H9 (cell line): ENCODE data around the gene TPPP2. TPM values are rescaled to one million over a fixed set of nuclear protein-coding genes. Genes with fewer than 3 reads are reported as not detected.

ENCODE experiments used
- DNase-seq: peaks from one replicate; pipeline ENCODE4 v3.0.0-alpha.2; 2017
- H2AFZ ChIP-seq: one replicate; pipeline ENCODE4 v1.6.1; 2013; ENCODE audit warnings: mild to moderate bottlenecking, low read length, control low read depth, moderate library complexity
- H2AK5ac ChIP-seq: 2 replicates; pipeline ENCODE4 v1.6.1; 2013; ENCODE audit warnings: low read length, control low read depth, mixed read lengths; ENCODE audit not compliant: insufficient read length
- H2BK120ac ChIP-seq: one replicate; pipeline ENCODE4 v1.6.1; 2013; ENCODE audit warnings: low read depth, mild to moderate bottlenecking, low read length, control low read depth, inconsistent platforms; ENCODE audit not compliant: poor library complexity, severe bottlenecking
- H2BK12ac ChIP-seq: 2 replicates; pipeline ENCODE4 v1.6.1; 2013; ENCODE audit warnings: low read length, control low read depth, mixed read lengths, low read depth; ENCODE audit not compliant: insufficient read length
- H2BK15ac ChIP-seq: 2 replicates; pipeline ENCODE4 v1.6.1; 2013; ENCODE audit warnings: low read depth, low read length, control low read depth
- H2BK20ac ChIP-seq: one replicate; pipeline ENCODE4 v1.6.1; 2013; ENCODE audit warnings: low read depth, mild to moderate bottlenecking, low read length, control low read depth, inconsistent platforms; ENCODE audit not compliant: poor library complexity, severe bottlenecking
- H2BK5ac ChIP-seq: 2 replicates; pipeline ENCODE4 v1.6.1; 2013; ENCODE audit warnings: low read length, control low read depth, mixed read lengths; ENCODE audit not compliant: insufficient read length
- H3K14ac ChIP-seq: 2 replicates; pipeline ENCODE4 v1.6.1; 2013; ENCODE audit warnings: low read length, control low read depth; ENCODE audit not compliant: insufficient read depth
- H3K18ac ChIP-seq: 2 replicates; pipeline ENCODE4 v1.6.1; 2013; ENCODE audit warnings: low read depth, mild to moderate bottlenecking, mixed read lengths, low read length, control low read depth; ENCODE audit not compliant: insufficient read length
- H3K23ac ChIP-seq: 2 replicates; pipeline ENCODE4 v1.6.1; 2013; ENCODE audit warnings: low read length, control low read depth, mixed read lengths, low read depth; ENCODE audit not compliant: insufficient read length
- H3K23me2 ChIP-seq: 2 replicates; pipeline ENCODE4 v1.6.1; 2013; ENCODE audit warnings: low read depth, mild to moderate bottlenecking, mixed read lengths, low read length, control low read depth; ENCODE audit not compliant: insufficient read length, poor library complexity, severe bottlenecking
- H3K27ac ChIP-seq: 2 replicates; pipeline ENCODE4 v1.5.1; 2013; ENCODE audit warnings: low read length, control low read depth, mixed read lengths, low read depth; ENCODE audit not compliant: insufficient read length
- H3K27me3 ChIP-seq: 2 replicates; pipeline ENCODE4 v1.6.1; 2013; ENCODE audit warnings: low read length, control low read depth, inconsistent platforms; ENCODE audit not compliant: insufficient read depth
- H3K4ac ChIP-seq: 2 replicates; pipeline ENCODE4 v1.6.1; 2013; ENCODE audit warnings: low read depth, mild to moderate bottlenecking, control low read depth, inconsistent platforms, low read length, moderate library complexity
- H3K4me1 ChIP-seq: 2 replicates; pipeline ENCODE4 v1.6.1; 2013; ENCODE audit warnings: low read length, control low read depth, inconsistent platforms; ENCODE audit not compliant: insufficient read depth
- H3K4me2 ChIP-seq: 2 replicates; pipeline ENCODE4 v1.6.1; 2013; ENCODE audit warnings: low read length, control low read depth, mixed read lengths; ENCODE audit not compliant: insufficient read length, insufficient read depth
- H3K56ac ChIP-seq: 2 replicates; pipeline ENCODE4 v1.6.1; 2013; ENCODE audit warnings: low read depth, mild to moderate bottlenecking, mixed read lengths, low read length, control low read depth; ENCODE audit not compliant: insufficient read length
- H3K79me1 ChIP-seq: 2 replicates; pipeline ENCODE4 v1.6.1; 2013; ENCODE audit warnings: low read depth, mild to moderate bottlenecking, moderate library complexity, low read length, control low read depth, inconsistent platforms; ENCODE audit not compliant: insufficient read depth, poor library complexity, severe bottlenecking
- H3K79me2 ChIP-seq: 2 replicates; pipeline ENCODE4 v1.6.1; 2013; ENCODE audit warnings: low read length, control low read depth, inconsistent platforms; ENCODE audit not compliant: insufficient read depth
- H3K9ac ChIP-seq: 2 replicates; pipeline ENCODE4 v1.6.1; 2013; ENCODE audit warnings: low read length, control low read depth, mixed read lengths; ENCODE audit not compliant: insufficient read length; ENCODE audit errors: extremely low read depth
- H3K9me3 ChIP-seq: one replicate; pipeline ENCODE4 v1.6.1; 2013; ENCODE audit warnings: low read depth, low read length, inconsistent platforms; ENCODE audit not compliant: control insufficient read depth
- H3T11ph ChIP-seq: one replicate; pipeline ENCODE4 v1.6.1; 2013; ENCODE audit warnings: mild to moderate bottlenecking, low read length, control low read depth, inconsistent platforms
- H4K20me1 ChIP-seq: one replicate; pipeline ENCODE4 v1.6.1; 2013; ENCODE audit not compliant: control insufficient read depth, insufficient read length, insufficient read depth
- H4K5ac ChIP-seq: 2 replicates; pipeline ENCODE4 v1.6.1; 2013; ENCODE audit warnings: low read depth, mild to moderate bottlenecking, mixed read lengths, low read length, control low read depth; ENCODE audit not compliant: insufficient read length
- H4K8ac ChIP-seq: replicated peaks from 2 replicates; pipeline ENCODE4 v1.6.1; 2013; ENCODE audit warnings: low read length, control low read depth, mixed read lengths, low read depth; ENCODE audit not compliant: insufficient read length
- H4K91ac ChIP-seq: 2 replicates; pipeline ENCODE4 v1.6.1; 2013; ENCODE audit warnings: low read depth, mild to moderate bottlenecking, moderate library complexity, mixed read lengths, low read length, control low read depth; ENCODE audit not compliant: insufficient read length
- H3K27ac Mint-ChIP-seq, 3 experiments: 2 replicates in 2 of 3; 3 replicates in 1 of 3; pipeline ENCODE4 v1.8.0; 2020 to 2021; ENCODE audit warnings: mixed read lengths in 3 of 3, mild to moderate bottlenecking in 1 of 3, moderate library complexity in 1 of 3
- H3K27me3 Mint-ChIP-seq: 2 replicates; pipeline ENCODE4 v1.8.0; 2021; ENCODE audit warnings: low read depth, mild to moderate bottlenecking, moderate library complexity, mixed read lengths
- H3K36me3 Mint-ChIP-seq, 3 experiments: 2 replicates in 2 of 3; 3 replicates in 1 of 3; pipeline ENCODE4 v1.8.0; 2020 to 2021; ENCODE audit warnings: low read depth in 3 of 3, mixed read lengths in 3 of 3; ENCODE audit not compliant: insufficient read depth in 1 of 3
- H3K4me1 Mint-ChIP-seq, 2 experiments: 2 replicates each; pipeline ENCODE4 v1.8.0; 2020; ENCODE audit warnings: mixed read lengths in 2 of 2
- H3K4me3 Mint-ChIP-seq, 2 experiments: 2 replicates in 1 of 2; 3 replicates in 1 of 2; pipeline ENCODE4 v1.8.0; 2020 to 2021; ENCODE audit warnings: mild to moderate bottlenecking in 2 of 2, mixed read lengths in 2 of 2, moderate library complexity in 1 of 2
- H3K9me3 Mint-ChIP-seq, 2 experiments: 2 replicates in 1 of 2; 3 replicates in 1 of 2; pipeline ENCODE4 v1.8.0; 2020; ENCODE audit warnings: mild to moderate bottlenecking in 2 of 2, mixed read lengths in 2 of 2, moderate library complexity in 1 of 2
- CTCF ChIP-seq: fragments of 200-600 bp; sonication (generic); conservative IDR thresholded peaks from 3 replicates; pipeline ENCODE4 v1.8.0; 2021; ENCODE audit warnings: antibody characterized with exemption, mild to moderate bottlenecking
- WGBS: extraction: QIAGEN DNeasy Blood & Tissue Kit; methylation state at CpG from one replicate; pipeline ENCODE4 v1.1.7; 2013; ENCODE audit warnings: missing lambda C conversion rate, low lambda C conversion rate, mixed read lengths; ENCODE audit not compliant: insufficient read length; ENCODE audit errors: extremely low coverage; 5-methylcytosine and 5-hydroxymethylcytosine counted together
- total RNA-seq: library from RNA; stranded (reverse); gene quantifications from 2 replicates; pipeline ENCODE4 v1.2.1, GENCODE V29; 2021

TPPP2 gene
- total RNA-seq, 1 experiment from 2014 or later, result not detected

GRCh38 chr14:21043974-21044618 lies 14.1 kb downstream of the TPPP2 start:
- DNase-seq, result no peak
- Histone ChIP-seq H3T11ph (no peak overlapping the region), H3K79me1 (no peaks in the 10 kb centered on the region), H2BK15ac (no peak overlapping the region), H3K4me2 (no peak overlapping the region), H3K23me2 (no peaks in the 10 kb centered on the region), H3K79me2 (no peaks in the 10 kb centered on the region), H3K4ac (no peak overlapping the region), H2AK5ac (no peak overlapping the region), H3K56ac (no peak overlapping the region), H2BK5ac (no peak overlapping the region), H2BK120ac (no peak overlapping the region), H4K5ac (no peak overlapping the region), H3K9ac (no peak overlapping the region), H2BK20ac (no peak overlapping the region), H4K20me1 (no peaks in the 10 kb centered on the region), H2BK12ac (no peak overlapping the region), H2AFZ (no peak overlapping the region), H3K9me3 (no peaks in the 10 kb centered on the region), H3K27me3 (no peaks in the 10 kb centered on the region), H4K91ac (no peak overlapping the region), H3K14ac (no peak overlapping the region), H3K27ac (no peak overlapping the region), H3K18ac (no peak overlapping the region), H3K23ac (no peak overlapping the region), H4K8ac (no peak overlapping the region), H3K4me1 (peaks cover 4% of the 10 kb centered on the region)
- Mint-ChIP-seq H3K27me3 (peaks cover 27% of the 10 kb centered on the region), H3K4me3 (no peak overlapping the region), H3K36me3 (no peaks in the 10 kb centered on the region), H3K27ac (no peak overlapping the region), H3K4me1 (peaks cover 16% of the 10 kb centered on the region in 2 experiments), H3K9me3 (no peaks in the 10 kb centered on the region)
- WGBS, result no CpG with 5 or more reads among the region's 6 CpGs
- no peak for TF ChIP-seq CTCF
